ENCODE data around the gene PDGFA.

DNA sequence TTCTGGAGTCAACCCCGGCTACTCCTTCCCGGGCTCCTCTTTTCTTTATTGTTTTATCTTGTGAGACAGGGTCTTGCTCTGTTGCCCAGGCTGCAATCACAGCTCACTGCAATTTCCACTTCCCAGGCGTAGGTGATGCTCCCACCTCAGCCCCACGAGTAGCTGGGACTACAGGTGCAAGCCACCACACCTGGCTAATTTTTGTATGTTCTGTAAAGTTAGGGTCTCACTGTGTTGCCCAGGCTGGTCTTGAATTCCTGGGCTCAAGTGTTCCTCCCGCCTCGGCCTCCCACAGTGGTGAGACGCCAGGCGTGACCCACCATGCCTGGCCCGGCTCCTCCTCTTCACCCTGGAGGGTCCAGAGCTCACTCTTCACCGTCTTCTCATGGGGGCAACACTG lies 15.3 kb upstream of the PDGFA start:
- TF ChIP-seq MAX (IDR thresholded peaks at IDR 0.05): no peak
- TF ChIP-seq YY1 (IDR thresholded peaks at IDR 0.05; ENCODE audit: low read depth): no peak
- no peak for TF ChIP-seq RAD21 (IDR thresholded peaks at IDR 0.05; ENCODE audit: low read depth)
- TF ChIP-seq TCF12 (IDR thresholded peaks at IDR 0.05; ENCODE audit: low read depth): no peak
- no peak for TF ChIP-seq EGR1 (IDR thresholded peaks at IDR 0.05)

All from Ishikawa (cell line).